ENCODE data around the gene RAN. TPM values are rescaled to one million over a fixed set of nuclear protein-coding genes. Genes with fewer than 3 reads are reported as not detected.

The RAN gene
- total RNA-seq, 2 experiments from 2014 or later = 278 to 302 TPM

- no peaks in the 10 kb centered on the region for H3K36me3 Mint-ChIP-seq (ENCODE audit: low read depth)
- H3K4me3 ChIP-seq (ENCODE audit: low read length) = no peak overlapping the region
- no peak overlapping the region for H3K27ac Mint-ChIP-seq
- no peaks in the 10 kb centered on the region for H3K36me3 ChIP-seq (ENCODE audit: insufficient read depth, low read length)
- intact Hi-C loops (cut with DNase I, micrococcal nuclease) = no loop called here
- no peaks in the 10 kb centered on the region for H3K27me3 Mint-ChIP-seq
- H3K27ac ChIP-seq (ENCODE audit: low read depth in 1 of 2, low read length in 2 of 2) = no peak overlapping the region
- POLR2A ChIA-PET = no interaction called here
- no peaks in the 10 kb centered on the region for H3K4me1 ChIP-seq (ENCODE audit: insufficient read depth, low read length)
- CTCF ChIA-PET = no interaction called here
- H3K9me3 Mint-ChIP-seq = peaks cover 5% of the 10 kb centered on the region
- H3K27me3 ChIP-seq (ENCODE audit: control insufficient read depth in 1 of 2, insufficient read depth in 2 of 2, low read length in 2 of 2) = peaks cover 0 to 2% of the 10 kb centered on the region in 2 experiments
- H3K4me3 Mint-ChIP-seq = no peak overlapping the region
- H3K9me3 ChIP-seq (ENCODE audit: control insufficient read depth in 1 of 2, insufficient read depth in 1 of 2, low read length in 2 of 2) = peaks cover 5 to 12% of the 10 kb centered on the region in 2 experiments
- H3K4me1 Mint-ChIP-seq (ENCODE audit: low read depth) = no peaks in the 10 kb centered on the region
- TF ChIP-seq, protein P1, sequence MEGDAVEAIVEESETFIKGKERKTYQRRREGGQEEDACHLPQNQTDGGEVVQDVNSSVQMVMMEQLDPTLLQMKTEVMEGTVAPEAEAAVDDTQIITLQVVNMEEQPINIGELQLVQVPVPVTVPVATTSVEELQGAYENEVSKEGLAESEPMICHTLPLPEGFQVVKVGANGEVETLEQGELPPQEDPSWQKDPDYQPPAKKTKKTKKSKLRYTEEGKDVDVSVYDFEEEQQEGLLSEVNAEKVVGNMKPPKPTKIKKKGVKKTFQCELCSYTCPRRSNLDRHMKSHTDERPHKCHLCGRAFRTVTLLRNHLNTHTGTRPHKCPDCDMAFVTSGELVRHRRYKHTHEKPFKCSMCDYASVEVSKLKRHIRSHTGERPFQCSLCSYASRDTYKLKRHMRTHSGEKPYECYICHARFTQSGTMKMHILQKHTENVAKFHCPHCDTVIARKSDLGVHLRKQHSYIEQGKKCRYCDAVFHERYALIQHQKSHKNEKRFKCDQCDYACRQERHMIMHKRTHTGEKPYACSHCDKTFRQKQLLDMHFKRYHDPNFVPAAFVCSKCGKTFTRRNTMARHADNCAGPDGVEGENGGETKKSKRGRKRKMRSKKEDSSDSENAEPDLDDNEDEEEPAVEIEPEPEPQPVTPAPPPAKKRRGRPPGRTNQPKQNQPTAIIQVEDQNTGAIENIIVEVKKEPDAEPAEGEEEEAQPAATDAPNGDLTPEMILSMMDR (IDR thresholded peaks at IDR 0.05) = no peak
- DNase-seq (no peak), ATAC-seq (ENCODE audit: poor library complexity) (no peak)
These were observed 13.8 kb upstream of the RAN start for GRCh38 chr12:130858084-130858483.

- intact Hi-C loops (cut with DNase I, micrococcal nuclease) = no loop called here
- no peaks in the 10 kb centered on the region for H3K36me3 Mint-ChIP-seq (ENCODE audit: low read depth)
These were observed 12.7 kb upstream of the RAN start for GRCh38 chr12:130859161-130859560.

GRCh38 chr12:130860311-130860710, 11.6 kb upstream of the RAN start:
- TF ChIP-seq, protein P1 (IDR thresholded peaks at IDR 0.05) = no peak
- CTCF ChIA-PET = no interaction called here
- Histone ChIP-seq H3K27ac (ENCODE audit: low read depth in 1 of 2, low read length in 2 of 2) (no peak overlapping the region), H3K9me3 (ENCODE audit: control insufficient read depth in 1 of 2, insufficient read depth in 1 of 2, low read length in 2 of 2) (peaks cover 5 to 12% of the 10 kb centered on the region in 2 experiments), H3K4me3 (ENCODE audit: low read length) (no peak overlapping the region), H3K36me3 (ENCODE audit: insufficient read depth, low read length) (no peaks in the 10 kb centered on the region), H3K27me3 (ENCODE audit: control insufficient read depth in 1 of 2, insufficient read depth in 2 of 2, low read length in 2 of 2) (no peaks in the 10 kb centered on the region), H3K4me1 (ENCODE audit: insufficient read depth, low read length) (no peaks in the 10 kb centered on the region)
- no peak overlapping the region for H3K4me3 Mint-ChIP-seq
- DNase-seq (no peak), ATAC-seq (ENCODE audit: poor library complexity) (no peak)
- no peaks in the 10 kb centered on the region for H3K36me3 Mint-ChIP-seq (ENCODE audit: low read depth)
- intact Hi-C loops (cut with DNase I, micrococcal nuclease) = no loop called here
- H3K27me3 Mint-ChIP-seq = no peaks in the 10 kb centered on the region
- POLR2A ChIA-PET = no interaction called here
- H3K9me3 Mint-ChIP-seq = peaks cover 5% of the 10 kb centered on the region
- no peak overlapping the region for H3K27ac Mint-ChIP-seq
- H3K4me1 Mint-ChIP-seq (ENCODE audit: low read depth) = no peaks in the 10 kb centered on the region

More at GRCh38 chr12:130859161-130859560, 12.7 kb upstream of the RAN start:
- Histone ChIP-seq H3K4me3 (ENCODE audit: low read length) (no peak overlapping the region), H3K9me3 (ENCODE audit: control insufficient read depth in 1 of 2, insufficient read depth in 1 of 2, low read length in 2 of 2) (peaks cover 5 to 12% of the 10 kb centered on the region in 2 experiments), H3K27me3 (ENCODE audit: control insufficient read depth in 1 of 2, insufficient read depth in 2 of 2, low read length in 2 of 2) (no peaks in the 10 kb centered on the region), H3K27ac (ENCODE audit: low read depth in 1 of 2, low read length in 2 of 2) (no peak overlapping the region), H3K36me3 (ENCODE audit: insufficient read depth, low read length) (no peaks in the 10 kb centered on the region), H3K4me1 (ENCODE audit: insufficient read depth, low read length) (no peaks in the 10 kb centered on the region)
- Mint-ChIP-seq H3K4me3 (no peak overlapping the region), H3K4me1 (ENCODE audit: low read depth) (no peaks in the 10 kb centered on the region), H3K27ac (no peak overlapping the region), H3K27me3 (no peaks in the 10 kb centered on the region), H3K9me3 (peaks cover 5% of the 10 kb centered on the region)
- TF ChIP-seq, protein P1 (IDR thresholded peaks at IDR 0.05) = no peak
- ChIA-PET CTCF (no interaction called here), POLR2A (no interaction called here)
- DNase-seq (no peak), ATAC-seq (ENCODE audit: poor library complexity) (no peak)
